Measurements from ENCODE around the gene FSCN2. TPM values are rescaled to one million over a fixed set of nuclear protein-coding genes. Genes with fewer than 3 reads are reported as not detected.
"Not testable (repeated sequence)": the region's sequence is repeated elsewhere in the genome, so short reads cannot be mapped to it uniquely, and the experiment has no call there.

FSCN2 gene
- total and polyA plus RNA-seq, 2 donors (not counting 3 experiments of a cell fraction or from before 2014, with no cell fraction given): 0.32 to 0.71 TPM

DNA sequence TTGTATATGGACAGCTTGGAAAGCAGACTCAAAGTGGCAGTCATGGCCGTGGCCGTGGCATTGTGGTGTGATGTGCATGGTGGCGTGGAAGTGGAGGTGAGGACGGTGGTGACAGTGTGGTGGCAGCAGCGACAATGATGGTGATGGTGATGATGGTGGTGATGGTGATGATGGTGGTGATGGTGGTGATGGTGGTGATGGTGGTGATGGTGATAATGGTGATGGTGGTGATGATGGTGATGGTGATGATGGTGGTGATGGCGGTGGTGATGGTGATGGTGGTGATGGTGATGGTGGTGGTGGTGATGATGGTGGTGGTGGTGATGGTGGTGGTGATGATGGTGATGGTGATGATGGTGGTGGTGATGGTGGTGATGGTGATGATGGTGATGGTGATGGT lies 2.8 kb downstream of the FSCN2 start:
- intact Hi-C loops (cut with micrococcal nuclease); DNase-seq (ENCODE audit: low read depth, low spot score); CTCF ChIA-PET; POLR2A ChIA-PET; H4K20me1 ChIP-seq (replicated peaks; ENCODE audit: control insufficient read depth, extremely low read depth, insufficient read depth, low read length); H3K36me3 ChIP-seq (ENCODE audit: control insufficient read depth in 2 of 2, extremely low read depth in 1 of 2, insufficient read depth in 2 of 2, low read length in 2 of 2); H3K4me3 ChIP-seq (replicated peaks in 1 of 3; ENCODE audit: insufficient read depth in 1 of 3, low read depth in 1 of 3, low read length in 3 of 3); H3K9ac ChIP-seq (replicated peaks; ENCODE audit: extremely low read depth, insufficient read depth, low read length); H3K9me3 ChIP-seq (replicated peaks; ENCODE audit: control insufficient read depth, insufficient read depth, low read length); H3K4me2 ChIP-seq (ENCODE audit: insufficient read depth, low read length); H3K27ac ChIP-seq (ENCODE audit: insufficient read depth, low read depth, low read length); H3K9me1 ChIP-seq (replicated peaks; ENCODE audit: control insufficient read depth, extremely low read depth, insufficient read depth, low read length); FAIRE-seq; H3K4me1 ChIP-seq (ENCODE audit: control insufficient read depth, extremely low read depth, insufficient read depth, low read length); H3K27me3 ChIP-seq (ENCODE audit: control insufficient read depth in 2 of 2, insufficient read depth in 2 of 2, low read length in 2 of 2); H3K79me2 ChIP-seq (ENCODE audit: control insufficient read depth, insufficient read depth, low read length); dilution Hi-C loops (cut with MboI; ENCODE audit: extremely low pct_ligation_motif_present, low sequenced_read_pairs); H2AFZ ChIP-seq (ENCODE audit: low read depth, low read length): not testable (repeated sequence)
- BruUV-seq (replicated peaks): TSS peak; percentile 9

DNA sequence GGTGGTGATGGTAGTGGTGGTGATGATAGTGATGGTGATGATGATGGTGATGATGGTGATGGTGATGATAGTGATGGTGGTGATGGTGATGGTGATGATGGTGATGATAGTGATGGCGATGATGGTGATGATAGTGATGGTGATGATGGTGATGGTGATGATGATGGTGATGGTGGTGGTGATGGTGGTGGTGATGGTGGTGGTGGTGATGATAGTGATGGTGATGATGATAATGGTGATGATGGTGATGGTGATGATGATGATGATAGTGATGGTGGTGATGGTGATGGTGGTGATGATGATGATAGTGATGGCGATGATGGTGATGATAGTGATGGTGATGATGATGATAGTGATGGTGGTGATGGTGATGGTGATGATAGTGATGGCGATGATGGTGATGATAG lies 3.8 kb downstream of the FSCN2 start:
- not testable (repeated sequence) for H3K9me1 ChIP-seq (replicated peaks; ENCODE audit: control insufficient read depth, extremely low read depth, insufficient read depth, low read length)

More for the DNA sequence above, 3.8 kb downstream of the FSCN2 start:
- dilution Hi-C loops (cut with MboI; ENCODE audit: extremely low pct_ligation_motif_present, low sequenced_read_pairs); H3K4me2 ChIP-seq (ENCODE audit: insufficient read depth, low read length); H3K9me3 ChIP-seq (replicated peaks; ENCODE audit: control insufficient read depth, insufficient read depth, low read length); H3K36me3 ChIP-seq (ENCODE audit: control insufficient read depth in 2 of 2, extremely low read depth in 1 of 2, insufficient read depth in 2 of 2, low read length in 2 of 2); H3K4me3 ChIP-seq (replicated peaks in 1 of 3; ENCODE audit: insufficient read depth in 1 of 3, low read depth in 1 of 3, low read length in 3 of 3); intact Hi-C loops (cut with micrococcal nuclease); H3K27ac ChIP-seq (ENCODE audit: insufficient read depth, low read depth, low read length); BruUV-seq (replicated peaks); DNase-seq (ENCODE audit: low read depth, low spot score); POLR2A ChIA-PET; H2AFZ ChIP-seq (ENCODE audit: low read depth, low read length); H4K20me1 ChIP-seq (replicated peaks; ENCODE audit: control insufficient read depth, extremely low read depth, insufficient read depth, low read length); FAIRE-seq; H3K79me2 ChIP-seq (ENCODE audit: control insufficient read depth, insufficient read depth, low read length); CTCF ChIA-PET; H3K4me1 ChIP-seq (ENCODE audit: control insufficient read depth, extremely low read depth, insufficient read depth, low read length); H3K9ac ChIP-seq (replicated peaks; ENCODE audit: extremely low read depth, insufficient read depth, low read length): not testable (repeated sequence)
- H3K27me3 ChIP-seq (ENCODE audit: control insufficient read depth in 2 of 2, insufficient read depth in 2 of 2, low read length in 2 of 2): peaks cover 5 to 12% of the 10 kb centered on the region in 2 experiments

Data from endothelial cell of umbilical vein (primary cell).